HepG2 (cell line): ENCODE results near the gene UQCR11. TPM values are rescaled to one million over a fixed set of nuclear protein-coding genes. Genes with fewer than 3 reads are reported as not detected.

Experiments used
- ATF1 ChIP-seq: IDR thresholded peaks from 2 replicates; pipeline ENCODE4 v1.6.1; 2016; ENCODE audit warnings: mild to moderate bottlenecking, control low read depth
- BCL6 ChIP-seq: IDR thresholded peaks from 2 replicates; pipeline ENCODE4 v1.6.1; 2016; ENCODE audit warnings: missing genetic modification reagents, missing compliant biosample characterization
- SNAI1 ChIP-seq: sonication (generic); formaldehyde crosslinking; IDR thresholded peaks from 2 replicates; pipeline ENCODE4 v1.5.0; 2020; ENCODE audit warnings: mild to moderate bottlenecking, missing genetic modification reagents, borderline replicate concordance
- SPEN ChIP-seq: sonication (generic); formaldehyde crosslinking; IDR thresholded peaks from 2 replicates; pipeline ENCODE4 v1.5.1; 2020; ENCODE audit warnings: low read depth, mild to moderate bottlenecking, missing genetic modification reagents
- ZBTB1 ChIP-seq: sonication (generic); formaldehyde crosslinking; IDR thresholded peaks from 2 replicates; pipeline ENCODE4 v1.4.0; 2020; ENCODE audit warnings: missing genetic modification reagents, borderline replicate concordance
- ZNF292 ChIP-seq: sonication (generic); formaldehyde crosslinking; IDR thresholded peaks from 2 replicates; pipeline ENCODE4 v1.8.1; 2022; ENCODE audit warnings: mild to moderate bottlenecking, low read depth, missing genetic modification reagents, borderline replicate concordance
- ZNF430 ChIP-seq: sonication (generic); formaldehyde crosslinking; IDR thresholded peaks from 2 replicates; pipeline ENCODE4 v1.9.0; 2021; ENCODE audit warnings: mild to moderate bottlenecking, missing genetic modification reagents
- ZNF451 ChIP-seq: sonication (generic); formaldehyde crosslinking; IDR thresholded peaks from 2 replicates; pipeline ENCODE4 v1.5.0; 2020; ENCODE audit warnings: mild to moderate bottlenecking, missing genetic modification reagents
- ZSCAN20 ChIP-seq: sonication (generic); formaldehyde crosslinking; IDR thresholded peaks from 2 replicates; pipeline ENCODE4 v1.4.0; 2020; ENCODE audit warnings: missing genetic modification reagents, mild to moderate bottlenecking, borderline replicate concordance
- ZSCAN9 ChIP-seq: IDR thresholded peaks from 2 replicates; pipeline ENCODE4 v1.6.1; 2016; ENCODE audit warnings: borderline replicate concordance
- polyA plus RNA-seq, 8 experiments: library from polyadenylated mRNA; depleted of rRNA in 3 of 8; stranded (reverse) in 7 of 8; unstranded in 1 of 8; fragments of >200 nt; fragmentation: Illumina TruSeq in 4 of 8; extraction: Trizol in 4 of 8; gene quantifications; 2 replicates each; pipeline versions ENCODE4 v1.2.1 to v1.2.3, GENCODE V29; 2011 to 2016; ENCODE audit warnings: low read depth in 4 of 8, missing spikeins in 1 of 8, mixed read lengths in 1 of 8; ENCODE audit not compliant: insufficient read depth in 1 of 8
- total RNA-seq, 5 experiments: library from RNA; depleted of rRNA; stranded (reverse); fragments of >200 nt; fragmentation: Illumina TruSeq; extraction: Trizol; gene quantifications; 2 replicates each; pipeline ENCODE4 v1.2.3, GENCODE V29; 2016; ENCODE audit warnings: low read depth in 1 of 5
- TF ChIP-seq, protein P1 (sequence below), 2 experiments: sonication (generic) in 1 of 2; formaldehyde crosslinking in 1 of 2; IDR thresholded peaks; 2 replicates each; pipeline versions ENCODE4 v1.5.1 to v1.6.1; 2011 to 2020; ENCODE audit warnings: borderline replicate concordance in 1 of 2, low read depth in 1 of 2, low read length in 1 of 2, mild to moderate bottlenecking in 1 of 2, missing genetic modification reagents in 1 of 2, moderate library complexity in 1 of 2
- TF ChIP-seq, protein P2 (sequence below): sonication (generic); formaldehyde crosslinking; IDR thresholded peaks from 2 replicates; pipeline ENCODE4; 2020; ENCODE audit warnings: missing genetic modification reagents, mild to moderate bottlenecking, borderline replicate concordance
- TF ChIP-seq, protein P3 (sequence below): sonication (generic); formaldehyde crosslinking; IDR thresholded peaks from 2 replicates; pipeline ENCODE4 v1.9.0; 2022; ENCODE audit warnings: missing genetic modification reagents, mild to moderate bottlenecking, borderline replicate concordance
- TF ChIP-seq, protein P4 (sequence below): sonication (generic); formaldehyde crosslinking; conservative IDR thresholded peaks from 2 replicates; pipeline ENCODE4 v1.8.1; 2023; ENCODE audit warnings: missing genetic modification reagents
- TF ChIP-seq, protein P5 (sequence below): sonication (generic); formaldehyde crosslinking; IDR thresholded peaks from 2 replicates; pipeline ENCODE4 v1.4.0; 2020; ENCODE audit warnings: missing genetic modification reagents, mild to moderate bottlenecking, borderline replicate concordance
- TF ChIP-seq, protein P6 (sequence below): sonication (generic); formaldehyde crosslinking; IDR thresholded peaks from 2 replicates; pipeline ENCODE4 v1.8.0; 2022; ENCODE audit warnings: missing genetic modification reagents, mild to moderate bottlenecking, inconsistent platforms, borderline replicate concordance

UQCR11 gene
- total and polyA plus RNA-seq, 2 of the 13 experiments (the other 11 are each of a cell fraction or from before 2014, with no cell fraction given), result 125 to 214 TPM

DNA sequence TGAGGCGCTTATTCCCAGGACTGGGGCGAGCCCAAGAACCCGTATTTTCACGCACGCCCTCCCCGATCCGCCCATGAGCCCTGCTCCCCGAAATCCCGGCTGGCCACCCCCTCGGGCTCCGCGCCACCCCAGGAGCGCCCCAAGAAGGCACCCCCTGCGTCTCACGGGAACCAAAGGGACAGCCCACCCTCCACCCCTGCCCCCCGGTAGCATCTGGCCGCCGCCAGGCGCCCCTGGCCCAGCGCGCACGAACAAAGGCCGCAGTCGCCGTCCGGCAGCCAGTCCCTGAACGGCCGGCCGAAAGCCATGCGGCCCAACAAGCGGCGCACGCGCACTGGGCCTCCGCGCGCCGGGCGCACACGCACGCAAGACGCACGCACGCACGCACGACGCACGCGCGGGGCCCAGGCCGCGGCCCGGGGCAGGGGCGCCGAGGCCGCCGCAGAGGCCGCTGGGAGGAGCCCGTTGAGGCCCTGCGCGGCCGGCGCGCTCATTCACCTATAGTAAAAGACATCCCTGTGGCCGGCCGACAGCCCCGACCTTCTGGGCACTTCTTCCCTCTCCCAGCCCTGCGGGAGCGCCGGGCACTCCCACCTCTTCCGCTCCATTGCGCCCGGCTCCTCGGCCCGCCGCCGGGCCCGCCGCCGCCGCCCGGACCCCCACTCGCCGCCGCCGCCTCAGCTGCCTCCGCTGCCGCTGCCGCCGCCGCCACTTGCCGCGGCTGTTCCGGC is 13.1 kb downstream of the UQCR11 start (continued):
- TF ChIP-seq, protein P1, sequence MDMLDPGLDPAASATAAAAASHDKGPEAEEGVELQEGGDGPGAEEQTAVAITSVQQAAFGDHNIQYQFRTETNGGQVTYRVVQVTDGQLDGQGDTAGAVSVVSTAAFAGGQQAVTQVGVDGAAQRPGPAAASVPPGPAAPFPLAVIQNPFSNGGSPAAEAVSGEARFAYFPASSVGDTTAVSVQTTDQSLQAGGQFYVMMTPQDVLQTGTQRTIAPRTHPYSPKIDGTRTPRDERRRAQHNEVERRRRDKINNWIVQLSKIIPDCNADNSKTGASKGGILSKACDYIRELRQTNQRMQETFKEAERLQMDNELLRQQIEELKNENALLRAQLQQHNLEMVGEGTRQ (IDR thresholded peaks at IDR 0.05; ENCODE audit: low read depth, low read length), result no peak
- TF ChIP-seq, protein P1 (CRISPR knock-in tag; IDR thresholded peaks at IDR 0.05; ENCODE audit: borderline replicate concordance), result no peak
- TF ChIP-seq ZSCAN9, result no peak
- TF ChIP-seq ZNF451, result peak; percentile 64; the same call in 1 of the 2 replicates
- TF ChIP-seq, protein P2, sequence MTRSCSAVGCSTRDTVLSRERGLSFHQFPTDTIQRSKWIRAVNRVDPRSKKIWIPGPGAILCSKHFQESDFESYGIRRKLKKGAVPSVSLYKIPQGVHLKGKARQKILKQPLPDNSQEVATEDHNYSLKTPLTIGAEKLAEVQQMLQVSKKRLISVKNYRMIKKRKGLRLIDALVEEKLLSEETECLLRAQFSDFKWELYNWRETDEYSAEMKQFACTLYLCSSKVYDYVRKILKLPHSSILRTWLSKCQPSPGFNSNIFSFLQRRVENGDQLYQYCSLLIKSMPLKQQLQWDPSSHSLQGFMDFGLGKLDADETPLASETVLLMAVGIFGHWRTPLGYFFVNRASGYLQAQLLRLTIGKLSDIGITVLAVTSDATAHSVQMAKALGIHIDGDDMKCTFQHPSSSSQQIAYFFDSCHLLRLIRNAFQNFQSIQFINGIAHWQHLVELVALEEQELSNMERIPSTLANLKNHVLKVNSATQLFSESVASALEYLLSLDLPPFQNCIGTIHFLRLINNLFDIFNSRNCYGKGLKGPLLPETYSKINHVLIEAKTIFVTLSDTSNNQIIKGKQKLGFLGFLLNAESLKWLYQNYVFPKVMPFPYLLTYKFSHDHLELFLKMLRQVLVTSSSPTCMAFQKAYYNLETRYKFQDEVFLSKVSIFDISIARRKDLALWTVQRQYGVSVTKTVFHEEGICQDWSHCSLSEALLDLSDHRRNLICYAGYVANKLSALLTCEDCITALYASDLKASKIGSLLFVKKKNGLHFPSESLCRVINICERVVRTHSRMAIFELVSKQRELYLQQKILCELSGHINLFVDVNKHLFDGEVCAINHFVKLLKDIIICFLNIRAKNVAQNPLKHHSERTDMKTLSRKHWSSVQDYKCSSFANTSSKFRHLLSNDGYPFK (CRISPR knock-in tag), result no peak
- TF ChIP-seq ZBTB1 (CRISPR knock-in tag), result no peak
- no peak for TF ChIP-seq ATF1 (CRISPR knock-in tag)
- TF ChIP-seq, protein P3, sequence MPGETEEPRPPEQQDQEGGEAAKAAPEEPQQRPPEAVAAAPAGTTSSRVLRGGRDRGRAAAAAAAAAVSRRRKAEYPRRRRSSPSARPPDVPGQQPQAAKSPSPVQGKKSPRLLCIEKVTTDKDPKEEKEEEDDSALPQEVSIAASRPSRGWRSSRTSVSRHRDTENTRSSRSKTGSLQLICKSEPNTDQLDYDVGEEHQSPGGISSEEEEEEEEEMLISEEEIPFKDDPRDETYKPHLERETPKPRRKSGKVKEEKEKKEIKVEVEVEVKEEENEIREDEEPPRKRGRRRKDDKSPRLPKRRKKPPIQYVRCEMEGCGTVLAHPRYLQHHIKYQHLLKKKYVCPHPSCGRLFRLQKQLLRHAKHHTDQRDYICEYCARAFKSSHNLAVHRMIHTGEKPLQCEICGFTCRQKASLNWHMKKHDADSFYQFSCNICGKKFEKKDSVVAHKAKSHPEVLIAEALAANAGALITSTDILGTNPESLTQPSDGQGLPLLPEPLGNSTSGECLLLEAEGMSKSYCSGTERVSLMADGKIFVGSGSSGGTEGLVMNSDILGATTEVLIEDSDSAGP (CRISPR knock-in tag), result no peak
- no peak for TF ChIP-seq ZNF292 (CRISPR knock-in tag)
- TF ChIP-seq BCL6 (CRISPR knock-in tag), result no peak
- TF ChIP-seq SPEN, result peak; percentile 92
- no peak for TF ChIP-seq ZSCAN20 (CRISPR knock-in tag)
- TF ChIP-seq, protein P4, sequence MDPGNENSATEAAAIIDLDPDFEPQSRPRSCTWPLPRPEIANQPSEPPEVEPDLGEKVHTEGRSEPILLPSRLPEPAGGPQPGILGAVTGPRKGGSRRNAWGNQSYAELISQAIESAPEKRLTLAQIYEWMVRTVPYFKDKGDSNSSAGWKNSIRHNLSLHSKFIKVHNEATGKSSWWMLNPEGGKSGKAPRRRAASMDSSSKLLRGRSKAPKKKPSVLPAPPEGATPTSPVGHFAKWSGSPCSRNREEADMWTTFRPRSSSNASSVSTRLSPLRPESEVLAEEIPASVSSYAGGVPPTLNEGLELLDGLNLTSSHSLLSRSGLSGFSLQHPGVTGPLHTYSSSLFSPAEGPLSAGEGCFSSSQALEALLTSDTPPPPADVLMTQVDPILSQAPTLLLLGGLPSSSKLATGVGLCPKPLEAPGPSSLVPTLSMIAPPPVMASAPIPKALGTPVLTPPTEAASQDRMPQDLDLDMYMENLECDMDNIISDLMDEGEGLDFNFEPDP (CRISPR knock-in tag), result no peak
- TF ChIP-seq, protein P5, sequence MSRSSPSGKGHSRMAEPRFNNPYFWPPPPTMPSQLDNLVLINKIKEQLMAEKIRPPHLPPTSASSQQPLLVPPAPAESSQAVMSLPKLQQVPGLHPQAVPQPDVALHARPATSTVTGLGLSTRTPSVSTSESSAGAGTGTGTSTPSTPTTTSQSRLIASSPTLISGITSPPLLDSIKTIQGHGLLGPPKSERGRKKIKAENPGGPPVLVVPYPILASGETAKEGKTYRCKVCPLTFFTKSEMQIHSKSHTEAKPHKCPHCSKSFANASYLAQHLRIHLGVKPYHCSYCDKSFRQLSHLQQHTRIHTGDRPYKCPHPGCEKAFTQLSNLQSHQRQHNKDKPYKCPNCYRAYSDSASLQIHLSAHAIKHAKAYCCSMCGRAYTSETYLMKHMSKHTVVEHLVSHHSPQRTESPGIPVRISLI (CRISPR knock-in tag), result no peak
- 0 out of 2 replicates have a peak, but pooled peaks have one; percentile 46 for TF ChIP-seq SNAI1 (CRISPR knock-in tag)
- TF ChIP-seq ZNF430, result peak; percentile 30; the same call in 1 of the 2 replicates
- TF ChIP-seq, protein P6, sequence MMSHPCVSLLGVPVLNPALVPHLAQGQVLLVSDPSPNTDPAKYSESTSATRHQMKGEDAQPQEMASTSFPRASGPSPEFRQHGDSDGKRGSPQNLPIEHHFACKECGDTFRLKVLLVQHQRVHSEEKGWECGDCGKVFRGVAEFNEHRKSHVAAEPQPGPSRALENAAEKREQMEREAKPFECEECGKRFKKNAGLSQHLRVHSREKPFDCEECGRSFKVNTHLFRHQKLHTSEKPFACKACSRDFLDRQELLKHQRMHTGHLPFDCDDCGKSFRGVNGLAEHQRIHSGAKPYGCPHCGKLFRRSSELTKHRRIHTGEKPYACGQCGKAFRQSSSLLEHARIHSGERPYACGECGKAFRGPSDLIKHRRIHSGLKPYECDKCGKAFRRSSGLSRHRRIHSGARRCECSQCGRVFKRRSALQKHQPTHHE (CRISPR knock-in tag), result no peak
